ENCODE measurements around the gene GRXCR1.

GRCh38 chr4:42945874-42946273 lies 53.4 kb downstream of the GRXCR1 start:
- TF ChIP-seq CTCF (IDR thresholded peaks at IDR 0.05) (no peak), SIN3A (IDR thresholded peaks at IDR 0.05; ENCODE audit: borderline replicate concordance, insufficient read depth, low read depth, low read length) (no peak), REST (IDR thresholded peaks at IDR 0.05; ENCODE audit: insufficient read depth in 1 of 2, low read depth in 2 of 2, low read length in 1 of 2) (no peak), POLR2AphosphoS5 (IDR thresholded peaks at IDR 0.05; ENCODE audit: low read depth, low read length) (no peak)

Measured in Panc1 (cell line).